GM19372 (cell line): ENCODE data around the gene TPRA1.

Experiments used
- ATAC-seq: cut with Tn5 transposase; IDR thresholded peaks from one replicate; pipeline ENCODE4 v1.9.1; 2021; ENCODE audit warnings: mild to moderate bottlenecking, low read depth, moderate library complexity; ENCODE audit not compliant: unreplicated experiment

The TPRA1 gene

GRCh38 chr3:127590593-127591465, at the start of gene TPRA1:
TSS of gene TPRA1 (minus strand) at chr3:127590733. CDS start at chr3:127580146, 10,587 bp downstream.
- peak; percentile 69 for ATAC-seq

GRCh38 chr3:127640042-127640355, 49.5 kb upstream of the TPRA1 start:
- no peak for ATAC-seq

GRCh38 chr3:127639173-127640041, 48.9 kb upstream of the TPRA1 start:
- ATAC-seq, result no peak

GRCh38 chr3:127637971-127638370, 47.4 kb upstream of the TPRA1 start:
- ATAC-seq, result no peak

GRCh38 chr3:127637546-127637945, 47.0 kb upstream of the TPRA1 start:
- no peak for ATAC-seq

GRCh38 chr3:127634653-127635052, 44.1 kb upstream of the TPRA1 start:
- ATAC-seq, result no peak

GRCh38 chr3:127632035-127632820, 41.7 kb upstream of the TPRA1 start:
- no peak for ATAC-seq

GRCh38 chr3:127630811-127631714, 40.5 kb upstream of the TPRA1 start:
- ATAC-seq, result no peak

- no peak for ATAC-seq
These were observed 39.2 kb upstream of the TPRA1 start for GRCh38 chr3:127629467-127630403.

- ATAC-seq, result no peak
These were observed 38.4 kb upstream of the TPRA1 start, which contains the start of gene PODXL2 for GRCh38 chr3:127628788-127629466. TSS of gene PODXL2 (plus strand) at chr3:127629185. CDS start at chr3:127629220, 35 bp downstream.

GRCh38 chr3:127628426-127628787, 37.9 kb upstream of the TPRA1 start:
- no peak for ATAC-seq

GRCh38 chr3:127625821-127626220, 35.3 kb upstream of the TPRA1 start:
- ATAC-seq, result no peak

- no peak for ATAC-seq
These were observed 33.5 kb upstream of the TPRA1 start for GRCh38 chr3:127624063-127624462.

GRCh38 chr3:127622772-127623576, 32.4 kb upstream of the TPRA1 start:
- ATAC-seq, result no peak

- no peak for ATAC-seq
These were observed 31.5 kb upstream of the TPRA1 start for GRCh38 chr3:127622031-127622430.

GRCh38 chr3:127620637-127621375, 30.3 kb upstream of the TPRA1 start:
- ATAC-seq, result no peak

GRCh38 chr3:127618891-127619290, 28.4 kb upstream of the TPRA1 start:
- no peak for ATAC-seq
